PC-3 (cell line): ENCODE data around the gene ACP3.

Experiments
- EZH2 ChIP-seq: fragments of 300-600 bp; sonication (generic); IDR thresholded peaks from one replicate; pipeline ENCODE4 v1.6.1; 2017; ENCODE audit warnings: antibody characterized with exemption, mild to moderate bottlenecking, low read length; ENCODE audit not compliant: unreplicated experiment
- TF ChIP-seq, protein P1 (sequence below): fragments of 300-600 bp; sonication (generic); conservative IDR thresholded peaks from 2 replicates; pipeline ENCODE4 v1.5.1; 2017; ENCODE audit warnings: antibody characterized with exemption, low read depth, mild to moderate bottlenecking, low read length

DNA sequence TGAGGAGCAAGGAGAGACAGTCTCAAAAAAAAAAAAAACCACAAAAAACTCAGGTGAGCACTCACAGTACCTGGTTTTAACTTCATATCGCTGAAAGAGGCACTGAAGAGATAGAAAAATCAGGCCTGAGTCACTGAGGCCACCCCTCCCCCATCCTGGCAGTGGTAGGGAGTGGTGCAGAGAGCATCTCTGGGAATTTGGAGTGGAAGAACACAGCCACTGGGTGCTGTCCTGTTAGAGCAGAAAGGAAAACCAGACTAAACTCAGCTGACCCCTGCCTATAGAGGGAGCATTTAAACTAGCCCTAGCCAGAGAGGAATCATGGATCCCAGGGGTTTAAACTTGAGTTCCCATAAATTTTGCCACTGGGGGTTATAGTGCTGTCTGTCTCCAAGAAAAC is 77.9 kb downstream of the ACP3 start:
- TF ChIP-seq, protein P1, sequence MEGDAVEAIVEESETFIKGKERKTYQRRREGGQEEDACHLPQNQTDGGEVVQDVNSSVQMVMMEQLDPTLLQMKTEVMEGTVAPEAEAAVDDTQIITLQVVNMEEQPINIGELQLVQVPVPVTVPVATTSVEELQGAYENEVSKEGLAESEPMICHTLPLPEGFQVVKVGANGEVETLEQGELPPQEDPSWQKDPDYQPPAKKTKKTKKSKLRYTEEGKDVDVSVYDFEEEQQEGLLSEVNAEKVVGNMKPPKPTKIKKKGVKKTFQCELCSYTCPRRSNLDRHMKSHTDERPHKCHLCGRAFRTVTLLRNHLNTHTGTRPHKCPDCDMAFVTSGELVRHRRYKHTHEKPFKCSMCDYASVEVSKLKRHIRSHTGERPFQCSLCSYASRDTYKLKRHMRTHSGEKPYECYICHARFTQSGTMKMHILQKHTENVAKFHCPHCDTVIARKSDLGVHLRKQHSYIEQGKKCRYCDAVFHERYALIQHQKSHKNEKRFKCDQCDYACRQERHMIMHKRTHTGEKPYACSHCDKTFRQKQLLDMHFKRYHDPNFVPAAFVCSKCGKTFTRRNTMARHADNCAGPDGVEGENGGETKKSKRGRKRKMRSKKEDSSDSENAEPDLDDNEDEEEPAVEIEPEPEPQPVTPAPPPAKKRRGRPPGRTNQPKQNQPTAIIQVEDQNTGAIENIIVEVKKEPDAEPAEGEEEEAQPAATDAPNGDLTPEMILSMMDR: no peak
- no peak for TF ChIP-seq EZH2
